Measurements from ENCODE around the gene MPO. TPM values are rescaled to one million over a fixed set of nuclear protein-coding genes. Genes with fewer than 3 reads are reported as not detected.

The MPO gene
- total RNA-seq, 1 donor = 0.42 TPM

- no peak overlapping the region for H3K4me3 ChIP-seq (ENCODE audit: low read length)
- H3K9me3 ChIP-seq (ENCODE audit: low read depth, low read length) = no peaks in the 10 kb centered on the region
- H3K27me3 ChIP-seq (ENCODE audit: insufficient read depth, low read length) = peaks cover 20% of the 10 kb centered on the region
- peaks cover 21% of the 10 kb centered on the region for H3K4me1 ChIP-seq (ENCODE audit: insufficient read depth, low read length)
Observed at GRCh38 chr17:58231641-58232040, 49.1 kb downstream of the MPO start.

GRCh38 chr17:58229881-58230280 lies 50.9 kb downstream of the MPO start:
- no peak overlapping the region for H3K4me3 ChIP-seq (ENCODE audit: low read length)
- peaks cover 21% of the 10 kb centered on the region for H3K4me1 ChIP-seq (ENCODE audit: insufficient read depth, low read length)
- peaks cover 10% of the 10 kb centered on the region for H3K27me3 ChIP-seq (ENCODE audit: insufficient read depth, low read length)
- H3K9me3 ChIP-seq (ENCODE audit: low read depth, low read length) = no peaks in the 10 kb centered on the region

- Histone ChIP-seq H3K9me3 (ENCODE audit: low read depth, low read length) (no peaks in the 10 kb centered on the region), H3K4me3 (ENCODE audit: low read length) (no peak overlapping the region), H3K4me1 (ENCODE audit: insufficient read depth, low read length) (peaks cover 21% of the 10 kb centered on the region)
Observed at GRCh38 chr17:58229384-58229783, 51.4 kb downstream of the MPO start.

GRCh38 chr17:58228679-58229078 lies 52.1 kb downstream of the MPO start:
- H3K27me3 ChIP-seq (ENCODE audit: insufficient read depth, low read length) = peaks cover 4% of the 10 kb centered on the region
- H3K4me3 ChIP-seq (ENCODE audit: low read length) = no peak overlapping the region
- peaks cover 19% of the 10 kb centered on the region for H3K4me1 ChIP-seq (ENCODE audit: insufficient read depth, low read length)
- H3K9me3 ChIP-seq (ENCODE audit: low read depth, low read length) = no peaks in the 10 kb centered on the region

More at GRCh38 chr17:58229384-58229783, 51.4 kb downstream of the MPO start:
- H3K27me3 ChIP-seq (ENCODE audit: insufficient read depth, low read length) = peaks cover 6% of the 10 kb centered on the region

GRCh38 chr17:58227733-58228132 lies 53.0 kb downstream of the MPO start:
- Histone ChIP-seq H3K27me3 (ENCODE audit: insufficient read depth, low read length) (peaks cover 4% of the 10 kb centered on the region), H3K4me3 (ENCODE audit: low read length) (no peak overlapping the region), H3K9me3 (ENCODE audit: low read depth, low read length) (no peaks in the 10 kb centered on the region), H3K4me1 (ENCODE audit: insufficient read depth, low read length) (peaks cover 12% of the 10 kb centered on the region)

GRCh38 chr17:58224315-58224714 lies 56.4 kb downstream of the MPO start:
- H3K4me3 ChIP-seq (ENCODE audit: low read length) = no peak overlapping the region
- H3K4me1 ChIP-seq (ENCODE audit: insufficient read depth, low read length) = peaks cover 10% of the 10 kb centered on the region
- peaks cover 2% of the 10 kb centered on the region for H3K27me3 ChIP-seq (ENCODE audit: insufficient read depth, low read length)
- H3K9me3 ChIP-seq (ENCODE audit: low read depth, low read length) = no peaks in the 10 kb centered on the region

Other genes with a start within 250 kb of the MPO start
- 12.0 TPM for gene DYNLL2, start 197.5 kb downstream of the MPO start, total RNA-seq
- 0.42 TPM for gene OR4D1, start 132.6 kb downstream of the MPO start, total RNA-seq
- gene OR4D2, start 114.0 kb downstream of the MPO start, total RNA-seq = not detected
- under 0.01 TPM for gene EPX, start 88.2 kb downstream of the MPO start, total RNA-seq
- gene MKS1, start 61.7 kb downstream of the MPO start, total RNA-seq = 1.2 TPM
- gene LPO, start 42.4 kb downstream of the MPO start, total RNA-seq = not detected
- gene TSPOAP1, start 47.9 kb upstream of the MPO start, total RNA-seq = 22.4 TPM
- 65.3 TPM for gene SUPT4H1, start 71.3 kb upstream of the MPO start, total RNA-seq
- 0.42 TPM for gene RNF43, start 136.6 kb upstream of the MPO start, total RNA-seq
- gene HSF5, start 207.5 kb upstream of the MPO start, total RNA-seq = 1.7 TPM
- gene MTMR4, start 233.7 kb upstream of the MPO start, total RNA-seq = 18.2 TPM